HG02571 (cell line): ENCODE measurements around the gene DYNLL1.
"Not testable (repeated sequence)": the region's sequence is repeated elsewhere in the genome, so short reads cannot be mapped to it uniquely, and the experiment has no call there.

Source experiments
- ATAC-seq: cut with Tn5 transposase; IDR thresholded peaks from one replicate; pipeline ENCODE4 v1.9.1; 2021; ENCODE audit warnings: mild to moderate bottlenecking, moderate library complexity; ENCODE audit not compliant: unreplicated experiment

The DYNLL1 gene

GRCh38 chr12:120473807-120474615 lies 21.9 kb upstream of the DYNLL1 start:
- no peak for ATAC-seq

GRCh38 chr12:120474616-120474960 lies 21.3 kb upstream of the DYNLL1 start:
- ATAC-seq: no peak

GRCh38 chr12:120475643-120476042 lies 20.3 kb upstream of the DYNLL1 start:
- no peak for ATAC-seq

GRCh38 chr12:120479458-120479857 lies 16.5 kb upstream of the DYNLL1 start:
- no peak for ATAC-seq

- no peak for ATAC-seq
These were observed 15.7 kb upstream of the DYNLL1 start for GRCh38 chr12:120480211-120480610.

- no peak for ATAC-seq
These were observed 14.7 kb upstream of the DYNLL1 start for GRCh38 chr12:120481022-120481767.

- no peak for ATAC-seq
These were observed 12.3 kb upstream of the DYNLL1 start for GRCh38 chr12:120483621-120484020.

- no peak for ATAC-seq
These were observed 9.7 kb upstream of the DYNLL1 start for GRCh38 chr12:120485961-120486881.

GRCh38 chr12:120487552-120487951 lies 8.4 kb upstream of the DYNLL1 start:
- not testable (repeated sequence) for ATAC-seq

- no peak for ATAC-seq
These were observed 7.8 kb upstream of the DYNLL1 start for GRCh38 chr12:120488057-120488640.

- ATAC-seq: no peak
These were observed 6.9 kb upstream of the DYNLL1 start for GRCh38 chr12:120489018-120489417.

- no peak for ATAC-seq
These were observed 5.6 kb upstream of the DYNLL1 start for GRCh38 chr12:120490325-120490724.

- ATAC-seq: no peak
These were observed 4.9 kb upstream of the DYNLL1 start for GRCh38 chr12:120490833-120491512.

GRCh38 chr12:120495186-120495730 lies 655 bp upstream of the DYNLL1 start:
- ATAC-seq: peak; percentile 12

GRCh38 chr12:120496413-120497340 lies 764 bp downstream of the DYNLL1 start:
- no peak for ATAC-seq

GRCh38 chr12:120497524-120498150 lies 1.7 kb downstream of the DYNLL1 start:
- ATAC-seq: no peak

GRCh38 chr12:120498870-120499515 lies 3.1 kb downstream of the DYNLL1 start:
- ATAC-seq: no peak

GRCh38 chr12:120500581-120500980 lies 4.7 kb downstream of the DYNLL1 start:
- ATAC-seq: no peak
